Measurements from ENCODE around the gene CALM1.

CALM1 gene

GRCh38 chr14:90399541-90400444, 3.0 kb downstream of the CALM1 start:
- H3K4me3 ChIP-seq (ENCODE audit: control insufficient read depth, low read depth, low read length): peak overlapping the region; percentile 18; the same call in 1 of the 2 replicates
- DNase-seq (ENCODE audit: low read depth): peak; percentile 78
- peak; percentile 100 for TF ChIP-seq CTCF (IDR thresholded peaks at IDR 0.05; ENCODE audit: control insufficient read depth, insufficient read depth, low read depth, low read length, missing control alignments)

- no peak for TF ChIP-seq CTCF (IDR thresholded peaks at IDR 0.05; ENCODE audit: control insufficient read depth, insufficient read depth, low read depth, low read length, missing control alignments)
- no peak for DNase-seq (ENCODE audit: low read depth)
- no peak overlapping the region for H3K4me3 ChIP-seq (ENCODE audit: control insufficient read depth, low read depth, low read length)
Measured at GRCh38 chr14:90400904-90401561, 4.2 kb downstream of the CALM1 start.

DNA sequence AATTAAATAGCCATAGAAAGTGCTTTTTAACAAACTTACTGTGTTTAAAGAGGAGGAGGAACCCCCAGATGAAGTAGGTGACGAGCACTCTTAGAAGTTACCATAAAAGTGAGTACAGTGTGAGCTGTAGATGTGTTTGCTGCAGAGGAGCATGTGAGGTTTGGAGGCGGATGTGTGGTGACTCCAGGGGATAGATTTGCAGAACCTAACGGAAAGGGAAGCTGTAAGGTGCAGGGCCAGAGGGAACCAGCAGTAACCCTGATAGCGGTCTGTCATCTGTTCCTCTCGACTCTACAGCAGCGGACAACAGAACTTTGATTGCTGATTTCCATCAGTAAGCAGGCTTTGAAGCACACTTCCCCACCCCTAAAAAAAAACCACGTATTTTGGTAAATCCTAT, 5.2 kb downstream of the CALM1 start:
- no peak overlapping the region for H3K4me3 ChIP-seq (ENCODE audit: control insufficient read depth, low read depth, low read length)
- TF ChIP-seq CTCF (IDR thresholded peaks at IDR 0.05; ENCODE audit: control insufficient read depth, insufficient read depth, low read depth, low read length, missing control alignments): no peak
- DNase-seq (ENCODE audit: low read depth): no peak

- no peak for DNase-seq (ENCODE audit: low read depth)
- no peak for TF ChIP-seq CTCF (IDR thresholded peaks at IDR 0.05; ENCODE audit: control insufficient read depth, insufficient read depth, low read depth, low read length, missing control alignments)
- H3K4me3 ChIP-seq (ENCODE audit: control insufficient read depth, low read depth, low read length): no peak overlapping the region
Measured at GRCh38 chr14:90403065-90403464, 6.2 kb downstream of the CALM1 start.

DNA sequence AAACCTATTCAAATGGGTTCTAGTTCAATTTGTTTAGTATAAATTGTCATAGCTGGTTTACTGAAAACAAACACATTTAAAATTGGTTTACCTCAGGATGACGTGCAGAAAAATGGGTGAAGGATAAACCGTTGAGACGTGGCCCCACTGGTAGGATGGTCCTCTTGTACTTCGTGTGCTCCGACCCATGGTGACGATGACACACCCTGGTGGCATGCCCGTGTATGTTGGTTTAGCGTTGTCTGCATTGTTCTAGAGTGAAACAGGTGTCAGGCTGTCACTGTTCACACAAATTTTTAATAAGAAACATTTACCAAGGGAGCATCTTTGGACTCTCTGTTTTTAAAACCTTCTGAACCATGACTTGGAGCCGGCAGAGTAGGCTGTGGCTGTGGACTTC, 8.3 kb downstream of the CALM1 start:
- TF ChIP-seq CTCF (IDR thresholded peaks at IDR 0.05; ENCODE audit: control insufficient read depth, insufficient read depth, low read depth, low read length, missing control alignments): no peak
- DNase-seq (ENCODE audit: low read depth): no peak

DNA sequence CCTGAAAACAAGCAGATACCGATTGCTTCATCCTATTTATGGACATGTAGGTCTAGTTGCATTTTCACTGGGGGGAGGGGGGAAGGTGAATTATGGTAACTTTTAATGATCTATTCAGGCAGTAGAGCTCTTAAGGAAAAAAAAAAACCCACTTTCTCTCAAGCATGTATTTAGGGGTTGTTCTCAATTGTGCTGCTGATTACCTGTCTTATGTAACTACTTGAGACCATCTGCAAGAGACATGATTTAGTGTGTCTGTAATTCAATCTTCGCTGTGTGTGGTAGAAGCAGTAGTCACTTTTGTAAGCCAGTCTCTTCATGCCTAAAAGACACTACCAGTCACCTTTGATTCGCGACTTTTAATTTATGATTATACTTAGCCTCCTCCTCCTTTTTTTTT, 8.9 kb downstream of the CALM1 start:
- no peak for DNase-seq (ENCODE audit: low read depth)
- no peak overlapping the region for H3K4me3 ChIP-seq (ENCODE audit: control insufficient read depth, low read depth, low read length)
- TF ChIP-seq CTCF (IDR thresholded peaks at IDR 0.05; ENCODE audit: control insufficient read depth, insufficient read depth, low read depth, low read length, missing control alignments): no peak

More for the DNA sequence above, 8.3 kb downstream of the CALM1 start:
- H3K4me3 ChIP-seq (ENCODE audit: control insufficient read depth, low read depth, low read length): no peak overlapping the region
